DOHH2 (cell line): ENCODE data around the gene SPCS1.

Source experiments
- CTCF ChIP-seq: fragments of 200-600 bp; sonication (generic); IDR thresholded peaks from one replicate; pipeline ENCODE4 v1.5.1; 2014; ENCODE audit warnings: antibody characterized with exemption, mild to moderate bottlenecking, low read depth, low read length; ENCODE audit not compliant: poor library complexity, severe bottlenecking
- EZH2phosphoT487 ChIP-seq: fragments of 200-600 bp; sonication (generic); IDR thresholded peaks from 2 replicates; pipeline ENCODE4 v1.6.1; 2017; ENCODE audit warnings: borderline replicate concordance, mild to moderate bottlenecking, antibody characterized with exemption, low read length, moderate library complexity, mixed read lengths

- TF ChIP-seq CTCF (no peak), EZH2phosphoT487 (no peak)
These were observed 12.8 kb upstream of the SPCS1 start for GRCh38 chr3:52693071-52693470.
